ENCODE results near the gene ALOX12B.
"Not testable (repeated sequence)": the region's sequence is repeated elsewhere in the genome, so short reads cannot be mapped to it uniquely, and the experiment has no call there.

The ALOX12B gene

DNA sequence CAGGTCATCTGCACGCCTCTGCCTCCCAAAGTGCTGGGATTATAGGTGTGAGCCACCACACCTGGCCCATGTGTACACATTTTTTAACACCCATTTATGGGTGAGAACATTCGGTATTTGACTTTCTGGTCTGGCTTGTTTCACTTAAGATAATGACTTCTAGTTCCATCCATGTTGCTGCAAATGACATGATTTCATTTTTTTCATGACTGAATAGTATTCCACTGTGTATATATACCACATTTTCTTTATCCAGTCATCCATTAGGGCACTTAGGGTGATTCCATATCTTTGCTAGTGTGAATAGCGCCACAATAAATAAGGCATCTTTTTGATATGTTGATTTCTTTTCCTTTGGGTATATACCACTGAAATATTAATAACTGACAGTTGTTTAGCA is 5.6 kb downstream of the ALOX12B start:
- DNase-seq: no peak

DNA sequence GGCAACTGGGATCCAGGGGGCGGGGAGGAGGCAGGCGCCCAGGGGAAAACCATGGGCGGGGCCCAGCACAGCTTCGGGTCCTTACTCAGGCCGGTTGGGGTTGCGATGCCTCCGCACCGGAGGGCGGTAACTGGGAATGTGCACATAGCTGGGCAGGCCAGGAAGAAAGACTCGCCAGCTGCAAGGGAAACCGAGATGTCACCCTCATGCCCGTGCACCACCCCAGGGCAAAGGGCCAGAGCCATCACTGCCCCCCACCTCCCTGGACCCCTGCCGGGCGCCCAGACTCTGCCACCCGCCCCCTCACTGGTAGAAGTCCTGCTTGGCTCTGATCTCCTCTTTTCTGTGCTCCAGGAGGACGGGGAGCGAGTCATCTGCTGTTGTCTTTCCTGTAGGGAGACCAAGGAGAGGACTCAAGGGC is 6.7 kb downstream of the ALOX12B start:
- no peak for DNase-seq

DNA sequence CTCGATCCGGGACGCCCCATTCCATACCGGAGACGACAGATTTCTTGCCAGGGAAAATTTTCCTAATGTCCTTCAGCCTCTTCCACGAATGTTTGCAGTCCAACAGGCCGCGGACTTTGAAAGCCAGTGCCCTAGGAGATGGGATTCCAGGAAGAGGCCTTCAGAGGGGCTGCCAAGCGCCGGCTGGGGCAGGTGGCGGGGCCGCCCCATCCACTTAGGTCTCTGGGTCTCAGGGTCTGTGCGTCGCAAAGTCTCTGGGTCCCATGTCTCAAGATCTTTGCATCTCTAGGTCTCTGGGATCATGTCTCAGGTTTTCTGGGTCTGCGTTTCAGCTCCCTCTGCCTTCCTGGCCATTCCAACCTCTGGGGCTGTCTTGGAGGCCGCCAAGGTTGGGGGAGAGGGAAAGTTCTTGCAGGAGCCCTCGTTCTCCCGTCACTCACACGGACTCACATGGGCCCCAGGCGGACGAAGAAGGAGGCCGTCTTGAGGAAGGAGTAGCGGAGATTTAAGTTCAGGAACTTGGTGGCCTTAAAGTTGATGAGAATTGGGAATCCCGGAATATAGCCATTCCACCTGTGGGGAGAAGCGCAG is 7.2 kb downstream of the ALOX12B start:
- no peak for DNase-seq

DNA sequence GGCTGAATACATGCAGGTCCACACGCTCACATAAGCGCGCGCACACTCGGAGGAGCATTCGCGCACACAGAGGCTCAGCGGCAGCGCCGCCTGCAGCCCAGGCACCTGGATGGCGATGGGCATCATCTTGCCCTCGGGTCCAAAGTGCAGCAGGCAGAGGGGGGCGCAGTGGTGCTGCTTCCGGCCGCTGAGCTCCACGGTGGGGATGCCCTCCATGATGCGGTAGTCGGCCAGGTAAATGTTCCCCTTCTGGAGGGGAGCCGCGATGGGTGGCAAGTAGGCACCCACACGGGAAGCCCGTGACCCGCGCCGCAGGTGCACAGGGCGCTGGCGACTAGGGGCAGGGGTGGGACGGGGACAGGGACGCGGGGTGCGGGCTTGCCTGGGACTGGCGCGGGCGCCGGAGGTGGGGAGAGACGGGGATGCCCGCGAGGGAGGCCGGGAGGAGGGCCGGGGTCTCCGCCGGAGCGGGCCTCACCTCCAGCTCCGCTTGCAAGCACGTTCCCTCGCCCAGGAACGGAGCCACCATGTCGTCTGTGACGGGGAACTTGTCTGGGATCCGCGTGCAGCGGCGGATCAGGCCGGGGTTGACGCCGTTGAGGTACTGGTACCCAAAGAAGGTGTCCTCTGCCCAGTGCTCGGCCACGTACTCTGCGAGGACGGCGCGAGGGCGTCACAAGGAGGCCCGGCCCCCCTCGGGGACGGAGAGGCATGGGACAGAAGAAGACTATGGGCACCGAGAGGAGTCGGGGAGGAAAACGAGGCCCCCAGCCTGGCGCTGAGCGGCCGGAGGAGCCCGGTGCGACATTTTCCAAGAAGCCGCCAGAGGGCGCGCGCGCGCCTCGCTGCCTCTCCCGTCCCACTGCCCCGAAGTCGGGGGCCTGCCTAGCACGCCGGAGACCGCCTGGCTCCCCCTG is 8.0 kb downstream of the ALOX12B start:
- DNase-seq: peak; percentile 90

DNA sequence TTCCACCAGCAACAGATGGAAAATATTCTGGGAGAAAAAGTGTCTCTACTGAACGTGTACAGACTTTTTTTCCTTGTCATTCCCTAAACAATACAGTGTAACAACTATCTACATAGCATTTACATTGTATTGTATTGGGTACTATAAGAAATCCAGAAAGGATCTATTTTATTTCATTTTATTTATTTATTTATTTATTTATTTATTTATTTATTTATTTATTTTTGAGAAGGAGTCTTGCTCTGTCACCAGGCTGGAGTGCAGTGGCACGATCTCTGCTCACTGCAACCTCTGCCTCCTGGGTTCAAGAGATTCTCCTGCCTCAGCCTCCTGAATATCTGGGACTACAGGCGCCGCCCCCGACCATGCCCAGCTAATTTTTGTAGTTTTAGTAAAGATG is 9.6 kb downstream of the ALOX12B start:
- DNase-seq: not testable (repeated sequence)

DNA sequence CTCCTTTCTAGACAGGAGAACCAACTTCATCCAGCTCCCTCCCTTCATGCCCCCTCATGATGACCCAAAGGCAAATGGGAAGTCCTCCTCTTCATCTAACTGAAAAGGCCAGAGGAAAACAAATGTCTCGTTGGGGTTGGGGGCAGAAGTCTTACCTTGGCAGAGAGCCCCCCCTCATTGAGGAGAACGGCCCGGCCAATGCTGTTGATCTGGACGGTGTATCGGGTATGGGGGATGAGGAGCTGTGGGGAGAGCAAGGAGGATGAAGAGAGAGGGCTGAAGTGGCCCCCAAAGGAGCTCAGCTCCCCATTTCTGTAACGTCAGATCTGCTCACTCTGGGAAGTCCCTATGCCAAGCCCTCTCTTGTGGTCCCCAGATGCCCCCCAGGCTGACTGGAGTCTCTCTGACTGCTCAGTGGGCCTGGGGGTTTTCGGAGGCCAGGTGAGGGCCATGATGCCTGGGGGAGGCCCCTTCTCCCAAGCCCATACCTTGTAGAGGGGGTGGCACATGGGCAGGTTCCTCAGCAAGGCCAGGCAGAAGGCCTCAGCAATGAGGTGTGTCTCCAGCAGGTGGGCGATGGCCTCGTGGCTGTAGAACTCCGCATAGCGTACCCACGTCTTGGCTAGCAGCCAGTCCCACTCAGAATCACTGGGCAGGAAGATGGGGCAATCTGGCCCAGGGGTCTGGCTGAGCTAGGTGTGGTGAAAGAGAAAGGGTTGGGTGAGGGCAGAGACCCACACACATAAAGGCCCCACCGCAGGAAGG is 10.8 kb downstream of the ALOX12B start:
- DNase-seq: no peak

DNA sequence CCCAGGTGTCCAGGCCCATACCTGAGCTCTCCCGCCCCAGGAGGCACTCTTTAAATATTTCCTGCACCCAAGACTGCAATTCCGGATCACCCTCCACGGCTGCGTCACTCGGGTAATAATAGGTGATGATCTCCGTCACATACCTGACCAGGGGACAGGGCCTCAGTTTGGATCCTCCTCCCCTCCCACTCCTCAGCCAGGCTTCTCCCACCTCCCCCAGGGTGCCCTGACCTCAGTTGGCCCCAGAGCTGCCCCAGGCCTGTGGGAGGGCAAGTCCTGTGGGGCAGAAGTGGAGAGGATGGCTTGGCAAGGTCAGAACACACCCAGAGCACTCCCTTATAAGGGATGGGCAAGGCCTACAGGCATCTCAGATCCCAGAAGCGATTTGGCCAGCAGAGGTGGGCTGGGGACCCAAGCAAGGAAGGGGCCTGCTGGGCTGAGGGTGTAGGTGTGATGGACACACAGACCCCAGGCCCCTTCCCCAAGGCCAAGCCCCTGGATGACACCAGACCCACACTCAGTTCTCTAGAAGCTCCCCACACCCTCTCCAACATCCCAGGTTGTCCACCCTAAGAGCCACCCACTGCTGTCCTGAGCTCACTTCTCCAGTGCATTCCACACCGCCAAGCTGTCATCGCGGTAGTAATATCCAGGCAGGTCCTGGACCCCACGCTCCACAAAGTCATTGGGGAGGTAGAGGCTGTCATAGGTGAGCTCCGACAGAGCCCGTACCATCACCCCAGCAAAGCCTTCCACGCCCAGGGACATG is 11.8 kb downstream of the ALOX12B start:
- DNase-seq: no peak

DNA sequence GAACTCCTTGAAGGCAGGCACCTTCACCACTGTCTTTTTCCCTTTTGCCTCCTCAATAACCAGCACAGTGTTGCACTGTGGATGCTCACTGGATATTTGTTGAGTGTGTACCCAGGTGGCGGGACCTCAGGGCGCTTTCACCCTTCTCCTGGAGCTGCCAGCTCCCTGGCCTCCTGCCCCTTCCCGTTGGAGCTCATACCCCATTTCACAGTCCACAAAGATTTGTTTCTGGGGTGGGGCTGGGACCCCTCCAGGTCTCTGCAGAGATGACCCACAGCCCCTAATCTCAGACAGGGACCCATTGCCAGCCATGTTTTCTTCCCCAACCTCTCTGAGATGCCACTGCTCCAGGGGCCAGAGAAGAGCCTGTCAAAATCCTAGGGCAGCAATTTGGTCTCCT is 12.4 kb downstream of the ALOX12B start:
- DNase-seq: no peak

DNA sequence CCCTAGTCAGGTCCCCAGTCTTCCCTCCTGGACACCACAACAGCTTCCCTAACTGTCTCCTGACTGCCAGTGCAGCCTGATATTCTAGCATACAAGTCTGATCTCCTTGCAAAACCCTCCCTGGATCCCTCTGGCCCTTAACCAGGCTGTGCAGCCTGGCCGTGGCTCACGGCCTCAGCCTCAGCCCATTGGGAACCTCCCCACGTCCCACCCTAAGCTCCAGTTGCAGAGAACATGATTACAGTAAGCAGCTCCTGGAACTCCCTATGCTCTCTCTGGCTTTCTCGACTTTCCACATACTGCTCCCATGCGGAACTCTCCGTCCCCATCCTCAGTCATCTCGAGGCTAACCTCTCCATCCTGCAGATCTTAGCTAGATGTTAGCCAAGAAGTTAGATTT is 13.0 kb downstream of the ALOX12B start:
- no peak for DNase-seq

DNA sequence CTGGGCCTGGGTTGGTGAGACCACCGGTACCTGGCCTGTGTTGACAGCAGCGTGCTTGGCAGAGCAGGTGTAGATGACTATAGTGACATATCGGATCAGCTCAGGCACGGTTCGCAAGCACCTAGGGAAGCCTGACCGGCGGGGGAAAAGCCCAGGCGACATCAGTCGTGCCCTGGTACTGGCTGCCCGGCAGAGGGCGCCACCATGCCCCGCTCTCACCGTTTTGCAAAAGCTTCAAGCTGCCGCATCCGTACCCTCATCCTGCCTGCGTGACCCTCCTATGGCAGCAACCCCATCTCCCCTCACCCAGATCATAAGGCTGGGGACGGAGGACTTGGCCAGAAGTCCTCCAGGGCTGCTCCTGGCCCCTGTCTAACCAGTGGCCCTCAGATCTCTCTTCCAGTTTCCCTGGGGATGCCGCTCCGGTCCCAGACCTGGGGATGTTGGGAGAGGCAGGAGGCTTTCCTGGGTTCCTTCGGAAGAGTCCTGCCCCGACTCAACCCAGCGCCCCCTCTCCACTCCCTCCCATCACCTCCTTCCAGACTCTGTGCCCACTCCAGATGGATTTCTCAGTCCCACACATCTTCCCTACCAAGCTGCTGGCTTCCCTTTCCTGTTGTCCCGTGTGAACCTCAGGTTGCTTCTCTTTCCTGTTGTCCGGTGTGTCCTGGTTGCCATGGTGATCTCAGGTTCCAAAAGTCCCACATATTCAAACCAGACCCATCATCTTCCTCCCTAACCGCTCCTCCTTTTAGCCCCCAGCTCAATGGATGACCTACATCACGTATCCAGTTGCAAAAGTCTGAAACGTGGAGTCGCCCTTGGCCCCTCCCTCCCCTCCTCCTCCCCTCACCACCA is 13.7 kb downstream of the ALOX12B start:
- DNase-seq: peak; percentile 94

DNA sequence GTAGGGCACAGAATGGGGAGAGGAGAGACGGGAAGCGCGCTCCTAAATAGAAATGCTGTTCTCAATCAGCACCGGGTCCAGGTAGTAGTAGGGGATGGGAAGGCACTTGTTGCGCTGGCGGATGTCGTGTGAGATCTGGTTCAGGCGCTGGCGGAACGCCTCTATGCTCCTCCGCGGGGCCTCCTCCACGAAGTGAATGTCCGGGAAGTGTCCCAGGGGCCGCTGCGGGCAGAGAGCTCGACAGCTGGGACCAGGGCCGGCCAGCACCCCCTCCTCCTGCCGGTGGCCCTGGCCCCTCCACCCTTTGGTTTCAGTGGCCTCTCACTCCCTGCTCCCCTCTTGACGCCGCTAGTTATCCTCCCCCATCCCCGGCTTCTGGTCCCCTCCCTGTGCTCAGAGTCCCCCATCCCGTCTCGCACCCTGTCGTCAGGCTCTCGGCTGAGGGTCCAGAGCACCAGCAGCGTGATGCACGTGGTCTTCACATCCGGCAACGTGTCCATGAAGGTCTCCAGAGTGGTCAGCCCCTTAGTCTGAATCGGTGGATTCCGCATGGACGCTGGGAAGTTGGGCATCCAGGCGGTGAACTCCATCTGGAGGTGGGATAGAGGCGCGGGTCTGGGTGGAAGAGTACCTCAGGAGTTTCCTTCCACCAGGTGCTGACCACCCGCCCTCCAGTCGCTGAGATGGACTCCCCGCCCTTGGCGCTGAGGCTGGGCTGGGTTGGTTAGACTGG is 14.6 kb downstream of the ALOX12B start:
- DNase-seq: no peak

DNA sequence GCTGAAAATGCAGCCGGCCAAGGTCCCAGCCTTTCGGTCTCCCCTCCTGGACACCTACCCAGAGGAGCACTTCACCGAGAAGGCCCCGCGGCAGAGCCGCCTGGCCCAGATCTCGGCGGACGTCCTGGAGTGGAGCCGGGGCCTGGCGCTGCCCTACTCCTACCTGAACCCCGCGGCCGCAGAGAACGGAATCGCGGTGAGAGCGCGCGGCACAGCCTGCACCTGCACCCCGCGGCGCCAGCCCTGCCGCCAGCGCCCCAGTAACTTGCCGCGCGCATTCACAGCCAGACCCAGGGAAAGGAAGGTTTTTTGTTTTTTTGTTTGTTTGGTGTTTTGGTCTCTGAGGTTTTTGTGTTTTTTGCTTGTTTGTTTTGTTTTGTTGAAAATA is 15.2 kb downstream of the ALOX12B start:
- DNase-seq: no peak

DNA sequence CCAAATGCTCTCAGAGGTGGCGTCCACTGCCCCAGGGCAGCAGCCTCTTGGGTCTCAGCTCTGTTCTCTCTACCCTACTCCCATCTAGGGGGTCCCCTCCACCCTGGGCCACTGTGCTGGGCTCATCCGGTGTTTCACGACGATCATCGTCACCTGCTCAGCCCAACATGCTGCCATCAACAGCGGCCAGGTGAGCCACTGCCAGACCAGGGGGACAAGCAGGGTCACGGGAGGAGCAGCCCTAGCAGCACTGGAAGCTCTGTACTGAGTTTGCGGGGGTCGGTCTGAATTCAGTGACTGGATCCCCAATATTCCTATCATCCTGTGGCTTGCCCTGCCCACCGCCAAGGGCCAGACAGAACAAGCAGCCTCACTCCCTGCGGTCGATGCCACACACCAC is 16.0 kb downstream of the ALOX12B start:
- DNase-seq: no peak

DNA sequence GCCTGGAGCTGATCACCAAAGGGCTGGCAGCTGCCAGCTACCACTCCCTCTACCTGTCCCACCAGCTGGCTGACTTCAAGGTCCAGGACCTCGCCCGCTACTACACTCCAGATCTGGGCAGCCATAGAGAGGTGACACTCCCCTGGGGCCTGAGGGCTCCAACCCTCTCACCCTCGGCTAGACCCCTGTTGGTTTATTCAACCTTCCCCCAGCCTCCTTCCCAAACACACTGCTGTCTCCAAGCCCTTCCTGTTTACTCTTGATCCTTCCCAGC is 18.0 kb downstream of the ALOX12B start:
- DNase-seq: no peak

DNA sequence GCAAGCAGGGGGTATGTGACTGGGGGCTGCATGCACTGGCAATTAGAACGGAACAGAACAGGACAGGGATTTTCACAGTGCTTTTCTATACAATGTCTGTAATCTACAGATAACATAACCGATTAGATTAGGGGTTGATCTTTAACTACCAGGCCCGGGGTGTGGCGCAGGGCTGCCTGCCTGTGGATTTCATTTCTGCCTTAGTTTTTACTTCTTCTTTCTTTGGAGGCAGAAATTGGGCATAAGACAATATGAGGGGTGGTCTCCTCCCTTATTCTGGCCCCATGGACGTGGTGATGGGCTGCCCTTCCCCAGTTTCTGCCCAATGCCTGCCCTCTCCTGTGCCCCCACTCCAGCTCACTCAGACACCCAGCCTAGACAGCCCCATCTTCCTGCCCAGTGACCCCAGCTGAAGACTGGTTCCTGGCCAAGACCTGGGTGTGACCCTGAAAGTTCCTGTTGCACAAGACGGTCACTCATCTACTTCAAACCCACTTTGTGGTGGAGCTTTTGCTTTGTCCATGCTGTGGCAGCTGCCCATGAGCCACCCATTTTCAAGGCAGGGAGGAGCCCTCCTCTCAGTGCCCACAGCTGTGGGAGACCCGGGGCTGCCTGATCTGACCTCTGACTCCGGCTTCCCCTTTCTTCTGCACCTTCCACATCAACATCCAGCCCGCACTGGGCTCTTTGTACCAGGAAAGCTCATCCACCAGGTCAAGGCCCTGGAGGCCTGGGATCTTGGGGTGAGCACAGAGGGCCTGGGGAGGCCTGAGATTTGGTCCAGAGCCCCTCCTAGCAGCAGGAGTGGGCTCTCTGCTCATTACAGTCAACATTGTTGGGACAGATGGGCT is 18.6 kb downstream of the ALOX12B start:
- no peak for DNase-seq

DNA sequence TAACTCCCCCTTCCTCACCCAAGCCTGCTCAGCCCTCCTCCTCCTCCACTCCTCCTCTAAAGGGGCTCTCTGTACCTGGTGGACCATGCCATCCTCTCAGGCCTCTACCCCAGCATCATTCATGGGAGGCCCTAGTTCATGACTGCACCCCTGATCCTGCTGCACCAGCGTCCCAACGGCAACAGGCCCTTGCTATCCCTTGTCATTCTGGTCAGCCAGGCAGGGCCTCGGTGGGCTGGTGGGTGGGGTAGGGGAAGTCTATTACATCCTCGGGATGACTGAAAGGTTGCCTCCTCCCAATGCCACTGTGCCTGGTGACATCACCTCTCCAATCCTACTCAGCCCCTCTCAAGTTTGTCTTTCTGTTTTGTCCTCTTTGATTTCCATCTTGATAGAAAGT is 19.7 kb downstream of the ALOX12B start:
- DNase-seq: no peak

DNA sequence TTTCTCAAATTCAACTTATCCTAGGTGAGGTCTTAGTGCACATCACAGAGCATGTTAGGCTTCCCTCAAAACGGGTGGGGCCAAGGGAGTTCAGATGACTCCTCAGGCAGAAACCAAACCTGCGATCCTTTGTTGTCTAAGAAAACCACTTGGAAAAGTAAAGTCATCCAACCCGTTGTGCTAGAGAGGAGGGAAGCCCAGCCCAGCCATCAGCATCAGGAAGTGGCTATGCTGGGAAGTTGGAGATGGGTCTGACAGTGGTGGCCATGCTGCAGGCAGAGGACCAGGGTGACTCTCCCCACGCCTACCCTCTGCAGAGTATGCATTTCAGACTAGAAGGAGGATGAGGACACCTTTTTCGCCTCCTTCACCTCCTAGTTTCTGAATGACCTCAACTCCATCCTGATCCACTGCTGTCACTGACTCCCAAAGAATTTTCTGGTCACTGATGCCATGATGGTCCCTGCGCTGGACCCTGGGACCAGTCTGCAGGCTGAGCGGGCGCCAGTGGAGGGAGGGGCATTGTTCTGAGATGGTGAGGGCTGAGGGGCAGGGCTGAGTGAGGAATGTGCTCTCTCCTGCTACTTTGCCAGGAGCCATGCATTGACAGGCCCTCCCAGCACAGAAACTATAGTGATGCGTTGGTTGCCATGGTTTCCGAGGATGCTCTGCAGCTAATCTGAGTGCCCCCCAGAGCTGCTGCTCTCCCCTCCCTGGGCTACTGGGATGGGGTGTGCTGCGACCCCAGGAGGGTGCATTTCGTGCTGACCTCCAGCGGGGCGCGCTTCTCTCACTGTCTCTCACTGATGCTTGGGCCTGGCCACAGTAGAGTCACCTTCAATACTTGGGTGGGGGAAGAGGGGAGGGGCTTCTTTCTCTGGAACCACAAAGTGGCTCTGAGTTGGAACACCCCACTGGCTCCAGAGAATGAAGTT is 20.4 kb downstream of the ALOX12B start:
- no peak for DNase-seq

DNA sequence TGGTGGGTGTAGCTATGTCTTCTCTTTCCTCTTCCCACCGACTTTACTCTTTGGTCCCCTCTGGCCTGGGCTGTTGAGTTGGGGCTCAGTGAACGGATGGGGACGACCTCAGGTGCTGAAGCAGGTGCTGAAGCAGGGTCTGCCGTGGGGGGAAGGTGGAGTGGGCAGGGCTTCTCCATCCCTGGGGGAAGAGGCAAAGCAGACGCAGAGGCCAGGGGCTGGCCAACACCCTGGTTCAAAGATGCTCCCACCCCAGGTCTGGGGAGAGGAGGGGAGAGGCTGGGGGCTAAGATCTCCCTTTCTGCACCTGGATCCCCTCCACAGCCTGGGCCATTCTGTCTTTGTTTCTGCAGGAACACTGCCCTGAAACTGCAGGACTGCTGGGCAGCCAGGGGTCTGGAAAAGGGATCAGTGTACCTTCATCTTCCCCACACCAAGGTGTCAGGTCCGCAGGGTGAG is 22.9 kb downstream of the ALOX12B start:
- no peak for DNase-seq

All from 8988T (cell line).